Measurements from ENCODE around the gene EEPD1.

The EEPD1 gene

GRCh38 chr7:36338256-36338655 lies 185.2 kb downstream of the EEPD1 start:
- no peaks in the 10 kb centered on the region for H4K20me1 ChIP-seq (ENCODE audit: insufficient read depth, low read length)
- H3K9ac ChIP-seq (ENCODE audit: low read length), result no peak overlapping the region
- H2AFZ ChIP-seq (ENCODE audit: low read depth, low read length), result no peak overlapping the region
- no peaks in the 10 kb centered on the region for H3K27me3 ChIP-seq (ENCODE audit: low read depth, low read length)
- H3K4me3 ChIP-seq (ENCODE audit: low read length), result no peak overlapping the region
- H3K9me3 ChIP-seq (ENCODE audit: insufficient read depth, low read length), result no peaks in the 10 kb centered on the region
- H3K4me1 ChIP-seq (ENCODE audit: low read length), result no peaks in the 10 kb centered on the region
- no peak overlapping the region for H3K27ac ChIP-seq (ENCODE audit: low read length)
- no peaks in the 10 kb centered on the region for H3K79me2 ChIP-seq (ENCODE audit: low read length)
- H3K4me2 ChIP-seq (ENCODE audit: low read length), result no peak overlapping the region
- no peaks in the 10 kb centered on the region for H3K36me3 ChIP-seq (replicated peaks; ENCODE audit: low read depth, low read length)
- TF ChIP-seq EZH2phosphoT487 (IDR thresholded peaks at IDR 0.05; ENCODE audit: low read depth), result no peak
- TF ChIP-seq CTCF (IDR thresholded peaks at IDR 0.05; ENCODE audit: low read depth, low read length), result no peak

GRCh38 chr7:36343548-36343947 lies 190.5 kb downstream of the EEPD1 start:
- Histone ChIP-seq H3K9ac (ENCODE audit: low read length) (no peak overlapping the region), H3K9me3 (ENCODE audit: insufficient read depth, low read length) (no peaks in the 10 kb centered on the region)
- no peak for TF ChIP-seq CTCF (IDR thresholded peaks at IDR 0.05; ENCODE audit: low read depth, low read length)
- no peak for TF ChIP-seq EZH2phosphoT487 (IDR thresholded peaks at IDR 0.05; ENCODE audit: low read depth)

GRCh38 chr7:36344622-36345021 lies 191.6 kb downstream of the EEPD1 start:
- H4K20me1 ChIP-seq (ENCODE audit: insufficient read depth, low read length), result no peaks in the 10 kb centered on the region
- no peaks in the 10 kb centered on the region for H3K27me3 ChIP-seq (ENCODE audit: low read depth, low read length)
- H3K9me3 ChIP-seq (ENCODE audit: insufficient read depth, low read length), result no peaks in the 10 kb centered on the region
- H3K4me2 ChIP-seq (ENCODE audit: low read length), result no peak overlapping the region
- H3K4me3 ChIP-seq (ENCODE audit: low read length), result no peak overlapping the region
- no peaks in the 10 kb centered on the region for H3K4me1 ChIP-seq (ENCODE audit: low read length)
- no peak overlapping the region for H3K9ac ChIP-seq (ENCODE audit: low read length)
- H3K79me2 ChIP-seq (ENCODE audit: low read length), result no peaks in the 10 kb centered on the region
- no peak overlapping the region for H3K27ac ChIP-seq (ENCODE audit: low read length)
- H3K36me3 ChIP-seq (replicated peaks; ENCODE audit: low read depth, low read length), result no peaks in the 10 kb centered on the region
- no peak for TF ChIP-seq EZH2phosphoT487 (IDR thresholded peaks at IDR 0.05; ENCODE audit: low read depth)
- no peak for TF ChIP-seq CTCF (IDR thresholded peaks at IDR 0.05; ENCODE audit: low read depth, low read length)
- H2AFZ ChIP-seq (ENCODE audit: low read depth, low read length), result no peak overlapping the region

More at GRCh38 chr7:36343548-36343947, 190.5 kb downstream of the EEPD1 start:
- Histone ChIP-seq H4K20me1 (ENCODE audit: insufficient read depth, low read length) (no peaks in the 10 kb centered on the region), H3K36me3 (replicated peaks; ENCODE audit: low read depth, low read length) (no peaks in the 10 kb centered on the region), H3K4me1 (ENCODE audit: low read length) (no peaks in the 10 kb centered on the region), H3K27ac (ENCODE audit: low read length) (no peak overlapping the region), H3K27me3 (ENCODE audit: low read depth, low read length) (no peaks in the 10 kb centered on the region), H3K4me3 (ENCODE audit: low read length) (no peak overlapping the region), H3K4me2 (ENCODE audit: low read length) (no peak overlapping the region), H2AFZ (ENCODE audit: low read depth, low read length) (no peak overlapping the region), H3K79me2 (ENCODE audit: low read length) (no peaks in the 10 kb centered on the region)

GRCh38 chr7:36346260-36346831 lies 193.3 kb downstream of the EEPD1 start:
- no peak overlapping the region for H3K4me3 ChIP-seq (ENCODE audit: low read length)
- H3K27ac ChIP-seq (ENCODE audit: low read length), result no peak overlapping the region
- no peaks in the 10 kb centered on the region for H4K20me1 ChIP-seq (ENCODE audit: insufficient read depth, low read length)
- no peaks in the 10 kb centered on the region for H3K36me3 ChIP-seq (replicated peaks; ENCODE audit: low read depth, low read length)
- H3K4me1 ChIP-seq (ENCODE audit: low read length), result no peaks in the 10 kb centered on the region
- H3K4me2 ChIP-seq (ENCODE audit: low read length), result no peak overlapping the region
- H3K9ac ChIP-seq (ENCODE audit: low read length), result no peak overlapping the region
- no peak overlapping the region for H2AFZ ChIP-seq (ENCODE audit: low read depth, low read length)
- H3K9me3 ChIP-seq (ENCODE audit: insufficient read depth, low read length), result no peaks in the 10 kb centered on the region
- no peaks in the 10 kb centered on the region for H3K27me3 ChIP-seq (ENCODE audit: low read depth, low read length)
- TF ChIP-seq CTCF (IDR thresholded peaks at IDR 0.05; ENCODE audit: low read depth, low read length), result no peak
- no peak for TF ChIP-seq EZH2phosphoT487 (IDR thresholded peaks at IDR 0.05; ENCODE audit: low read depth)
- H3K79me2 ChIP-seq (ENCODE audit: low read length), result no peaks in the 10 kb centered on the region

All from OCI-LY3 (cell line).